ENCODE measurements around the gene OCA2. TPM values are rescaled to one million over a fixed set of nuclear protein-coding genes. Genes with fewer than 3 reads are reported as not detected.

The OCA2 gene
- total RNA-seq, 1 experiment from 2014 or later: 0.31 TPM

- Histone ChIP-seq H2BK120ac (ENCODE audit: low read depth, low read length, poor library complexity, severe bottlenecking) (no peak overlapping the region), H3K9me3 (ENCODE audit: control insufficient read depth, low read depth, low read length) (no peaks in the 10 kb centered on the region), H3K4me1 (ENCODE audit: insufficient read depth, low read length) (no peaks in the 10 kb centered on the region), H3K27ac (ENCODE audit: insufficient read length, low read depth, low read length) (no peak overlapping the region), H2AK5ac (ENCODE audit: insufficient read length, low read length) (no peak overlapping the region), H3K27me3 (ENCODE audit: insufficient read depth, low read length) (no peaks in the 10 kb centered on the region), H2BK12ac (ENCODE audit: insufficient read length, low read depth, low read length) (no peak overlapping the region), H3K23me2 (ENCODE audit: insufficient read length, low read depth, low read length, poor library complexity, severe bottlenecking) (no peaks in the 10 kb centered on the region), H4K20me1 (ENCODE audit: control insufficient read depth, insufficient read depth, insufficient read length) (no peaks in the 10 kb centered on the region), H3K79me2 (ENCODE audit: insufficient read depth, low read length) (no peaks in the 10 kb centered on the region), H2AFZ (ENCODE audit: low read length) (no peak overlapping the region), H2BK20ac (ENCODE audit: low read depth, low read length, poor library complexity, severe bottlenecking) (no peak overlapping the region), H3K79me1 (ENCODE audit: insufficient read depth, low read depth, low read length, poor library complexity, severe bottlenecking) (no peaks in the 10 kb centered on the region), H4K5ac (ENCODE audit: insufficient read length, low read depth, low read length) (no peak overlapping the region), H3K4ac (ENCODE audit: low read depth, low read length) (no peak overlapping the region), H3K9ac (ENCODE audit: extremely low read depth, insufficient read length, low read length) (no peak overlapping the region), H3K23ac (ENCODE audit: insufficient read length, low read depth, low read length) (no peak overlapping the region), H4K91ac (ENCODE audit: insufficient read length, low read depth, low read length) (no peak overlapping the region), H2BK5ac (ENCODE audit: insufficient read length, low read length) (no peak overlapping the region), H4K8ac (replicated peaks; ENCODE audit: insufficient read length, low read depth, low read length) (no peak overlapping the region), H3K14ac (ENCODE audit: insufficient read depth, low read length) (no peak overlapping the region), H3K4me2 (ENCODE audit: insufficient read depth, insufficient read length, low read length) (no peak overlapping the region), H2BK15ac (ENCODE audit: low read depth, low read length) (no peak overlapping the region), H3T11ph (ENCODE audit: low read length) (no peak overlapping the region), H3K18ac (ENCODE audit: insufficient read length, low read depth, low read length) (no peak overlapping the region), H3K56ac (ENCODE audit: insufficient read length, low read depth, low read length) (no peak overlapping the region)
- H3K27me3 Mint-ChIP-seq (ENCODE audit: low read depth): no peaks in the 10 kb centered on the region
- H3K9me3 Mint-ChIP-seq: no peaks in the 10 kb centered on the region; a peak in 1 of 5 replicates
- TF ChIP-seq CTCF (conservative IDR thresholded peaks at IDR 0.05): no peak
- no peak for DNase-seq
- H3K27ac Mint-ChIP-seq: no peak overlapping the region
- no peaks in the 10 kb centered on the region for H3K36me3 Mint-ChIP-seq (ENCODE audit: insufficient read depth in 1 of 3, low read depth in 3 of 3)
- H3K4me1 Mint-ChIP-seq: no peaks in the 10 kb centered on the region
- no peak overlapping the region for H3K4me3 Mint-ChIP-seq
These were observed 225.3 kb downstream of the OCA2 start for GRCh38 chr15:27873828-27874227.

All from H9 (cell line).